Neuronal stem cell (in vitro differentiated cells): ENCODE results near the gene BACE2.

Experiments used
- DNase-seq: peaks from one replicate; pipeline ENCODE4 v3.0.0-alpha.2; 2013; ENCODE audit warnings: low spot score
- H2AFZ ChIP-seq: one replicate; pipeline ENCODE4 v1.6.1; 2013; ENCODE audit warnings: mild to moderate bottlenecking, low read length, inconsistent platforms
- H2AK5ac ChIP-seq: 2 replicates; pipeline ENCODE4 v1.6.1; 2013; ENCODE audit warnings: low read depth, mild to moderate bottlenecking, inconsistent platforms, low read length, moderate library complexity, mixed read lengths
- H2BK120ac ChIP-seq: 2 replicates; pipeline ENCODE4 v1.6.1; 2013; ENCODE audit warnings: low read depth, mild to moderate bottlenecking, inconsistent platforms, low read length, moderate library complexity, mixed read lengths
- H2BK12ac ChIP-seq: one replicate; pipeline ENCODE4 v1.6.1; 2013; ENCODE audit warnings: low read length, inconsistent platforms
- H2BK15ac ChIP-seq: 2 replicates; pipeline ENCODE4 v1.6.1; 2013; ENCODE audit warnings: mild to moderate bottlenecking, low read length, inconsistent platforms, mixed read lengths
- H2BK5ac ChIP-seq: one replicate; pipeline ENCODE4 v1.6.1; 2013; ENCODE audit warnings: inconsistent platforms, mild to moderate bottlenecking, low read length, moderate library complexity
- H3K14ac ChIP-seq: one replicate; pipeline ENCODE4 v1.6.1; 2013; ENCODE audit warnings: low read length, inconsistent platforms
- H3K18ac ChIP-seq: 2 replicates; pipeline ENCODE4 v1.6.1; 2013; ENCODE audit warnings: low read length, inconsistent platforms
- H3K23ac ChIP-seq: 2 replicates; pipeline ENCODE4 v1.6.1; 2013; ENCODE audit warnings: low read depth, mild to moderate bottlenecking, mixed read lengths, low read length, inconsistent platforms; ENCODE audit not compliant: poor library complexity
- H3K27ac ChIP-seq: replicated peaks from 3 replicates; pipeline ENCODE4 v1.5.1; 2013; ENCODE audit warnings: low read length, inconsistent platforms
- H3K27me3 ChIP-seq, 3 experiments: 2 replicates each; pipeline ENCODE4 v1.6.1; 2013; ENCODE audit warnings: low read length in 3 of 3, mild to moderate bottlenecking in 2 of 3, inconsistent platforms in 1 of 3, low read depth in 1 of 3, mixed read lengths in 1 of 3, moderate library complexity in 1 of 3; ENCODE audit not compliant: control insufficient read depth in 3 of 3, insufficient read depth in 3 of 3
- H3K36me3 ChIP-seq, 2 donors: replicated peaks in 1 of 2; 2 replicates each; pipeline ENCODE4 v1.6.1; 2013; ENCODE audit warnings: low read length in 2 of 2; ENCODE audit not compliant: control insufficient read depth in 2 of 2, insufficient read depth in 2 of 2
- H3K4ac ChIP-seq: 2 replicates; pipeline ENCODE4 v1.6.1; 2013; ENCODE audit warnings: inconsistent platforms, mild to moderate bottlenecking, low read length, moderate library complexity
- H3K4me1 ChIP-seq, 2 donors: 1 replicate in 1 of 2; 2 replicates in 1 of 2; pipeline ENCODE4 v1.6.1; 2013; ENCODE audit warnings: low read length in 2 of 2, low read depth in 1 of 2; ENCODE audit not compliant: control insufficient read depth in 2 of 2, insufficient read depth in 1 of 2
- H3K4me2 ChIP-seq: one replicate; pipeline ENCODE4 v1.6.1; 2013; ENCODE audit warnings: mild to moderate bottlenecking, low read length, inconsistent platforms; ENCODE audit not compliant: insufficient read depth, poor library complexity, severe bottlenecking
- H3K4me3 ChIP-seq, 2 donors: 2 replicates each; pipeline ENCODE4 v1.5.1; 2013; ENCODE audit warnings: low read length in 2 of 2, mild to moderate bottlenecking in 2 of 2, inconsistent platforms in 1 of 2, moderate library complexity in 1 of 2
- H3K79me1 ChIP-seq: one replicate; pipeline ENCODE4 v1.6.1; 2013; ENCODE audit warnings: low read depth, mild to moderate bottlenecking, inconsistent platforms, low read length, moderate library complexity
- H3K9ac ChIP-seq: one replicate; pipeline ENCODE4 v1.6.1; 2013; ENCODE audit warnings: mild to moderate bottlenecking, low read depth, low read length, inconsistent platforms; ENCODE audit not compliant: poor library complexity
- H3K9me3 ChIP-seq, 2 donors: replicated peaks in 1 of 2; 2 replicates each; pipeline versions ENCODE3 to v1.6.1; 2013; ENCODE audit warnings: low read length in 2 of 2, mild to moderate bottlenecking in 2 of 2, inconsistent platforms in 1 of 2, low read depth in 1 of 2, mixed read lengths in 1 of 2, moderate library complexity in 1 of 2; ENCODE audit not compliant: control insufficient read depth in 2 of 2, insufficient read depth in 1 of 2
- H4K8ac ChIP-seq: one replicate; pipeline ENCODE4 v1.6.1; 2013; ENCODE audit warnings: low read depth, mild to moderate bottlenecking, inconsistent platforms, low read length, moderate library complexity
- H4K91ac ChIP-seq: one replicate; pipeline ENCODE4 v1.6.1; 2013; ENCODE audit warnings: low read length, low read depth, mild to moderate bottlenecking, inconsistent platforms; ENCODE audit not compliant: poor library complexity
- WGBS, 2 donors: extraction: QIAGEN DNeasy Blood & Tissue Kit; methylation state at CpG; one replicate each; pipeline ENCODE4 v1.1.7; 2013; ENCODE audit warnings: missing lambda C conversion rate in 2 of 2, mixed read lengths in 1 of 2; ENCODE audit not compliant: insufficient read length in 2 of 2, insufficient replicate concordance in 1 of 2; ENCODE audit errors: extremely low coverage in 2 of 2; 5-methylcytosine and 5-hydroxymethylcytosine counted together

The BACE2 gene

DNA sequence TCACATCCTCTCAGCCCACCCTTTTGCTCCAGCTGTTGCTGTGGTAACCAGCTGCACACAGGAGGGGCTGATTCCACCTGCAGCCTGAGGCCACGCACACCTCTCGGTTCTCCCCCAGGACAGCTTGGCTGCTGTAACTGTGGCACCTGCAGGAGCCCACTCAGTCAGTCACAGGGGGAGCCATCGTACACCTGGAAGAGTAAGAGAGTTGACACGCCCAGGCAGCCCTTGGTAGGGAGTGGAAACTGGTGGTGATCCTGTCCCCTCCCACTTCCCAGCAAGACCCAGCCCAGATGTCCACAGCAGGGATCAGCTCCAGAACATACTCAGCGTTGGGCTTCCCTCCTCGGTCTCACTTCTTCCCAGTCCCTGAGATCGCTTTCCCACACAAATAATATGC lies 32.2 kb upstream of the BACE2 start:
- Histone ChIP-seq H3K4me2 (no peak overlapping the region), H3K4ac (no peak overlapping the region), H2BK5ac (no peak overlapping the region), H2BK15ac (no peak overlapping the region), H3K23ac (no peak overlapping the region), H2BK120ac (no peak overlapping the region), H2AK5ac (no peak overlapping the region), H3K4me3 (no peak overlapping the region), H3K79me1 (no peaks in the 10 kb centered on the region), H3K4me1 (no peaks in the 10 kb centered on the region), H3K18ac (no peak overlapping the region), H3K9me3 (peaks cover 0 to 3% of the 10 kb centered on the region in 2 donors), H4K91ac (no peak overlapping the region), H4K8ac (no peak overlapping the region), H2BK12ac (no peak overlapping the region), H3K27me3 (no peaks in the 10 kb centered on the region), H3K27ac (no peak overlapping the region), H3K9ac (no peak overlapping the region), H3K36me3 (no peaks in the 10 kb centered on the region), H3K14ac (no peak overlapping the region), H2AFZ (no peak overlapping the region)
- no peak for DNase-seq
- no CpG with 5 or more reads among the region's 7 CpGs for WGBS, 2 donors

DNA sequence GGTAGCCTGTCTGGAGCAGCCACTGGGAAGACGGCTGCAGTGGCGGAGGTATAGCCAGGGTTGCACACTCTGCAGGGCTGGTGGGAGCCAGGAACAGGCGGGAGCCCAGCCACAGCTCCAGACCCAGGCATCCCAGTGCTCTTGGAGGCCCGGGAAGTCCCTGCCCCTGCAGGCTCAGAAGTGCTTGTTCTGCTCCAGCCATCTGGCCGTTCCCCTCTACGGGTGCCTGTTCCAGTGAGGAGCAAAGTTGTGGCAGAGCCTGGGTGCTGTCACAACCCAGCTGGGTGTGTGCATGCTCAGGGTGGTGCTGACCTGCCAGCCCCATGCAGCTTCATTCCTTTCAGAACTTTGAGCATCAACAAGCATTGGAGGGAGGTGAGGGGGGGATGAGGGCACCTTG lies 31.7 kb upstream of the BACE2 start:
- Histone ChIP-seq H3K18ac (no peak overlapping the region), H2BK12ac (no peak overlapping the region), H2AK5ac (no peak overlapping the region), H2BK120ac (no peak overlapping the region), H3K27me3 (no peaks in the 10 kb centered on the region), H3K36me3 (no peaks in the 10 kb centered on the region), H2BK5ac (no peak overlapping the region), H4K8ac (no peak overlapping the region), H3K9ac (no peak overlapping the region), H3K4me1 (no peaks in the 10 kb centered on the region), H3K23ac (no peak overlapping the region), H3K4me3 (no peak overlapping the region), H2AFZ (no peak overlapping the region), H3K4ac (no peak overlapping the region), H3K9me3 (peaks cover 0 to 3% of the 10 kb centered on the region in 2 donors), H2BK15ac (no peak overlapping the region), H3K14ac (no peak overlapping the region), H3K79me1 (no peaks in the 10 kb centered on the region), H3K4me2 (no peak overlapping the region), H3K27ac (no peak overlapping the region), H4K91ac (no peak overlapping the region)
- no CpG with 5 or more reads among the region's 6 CpGs for WGBS, 2 donors
- no peak for DNase-seq

DNA sequence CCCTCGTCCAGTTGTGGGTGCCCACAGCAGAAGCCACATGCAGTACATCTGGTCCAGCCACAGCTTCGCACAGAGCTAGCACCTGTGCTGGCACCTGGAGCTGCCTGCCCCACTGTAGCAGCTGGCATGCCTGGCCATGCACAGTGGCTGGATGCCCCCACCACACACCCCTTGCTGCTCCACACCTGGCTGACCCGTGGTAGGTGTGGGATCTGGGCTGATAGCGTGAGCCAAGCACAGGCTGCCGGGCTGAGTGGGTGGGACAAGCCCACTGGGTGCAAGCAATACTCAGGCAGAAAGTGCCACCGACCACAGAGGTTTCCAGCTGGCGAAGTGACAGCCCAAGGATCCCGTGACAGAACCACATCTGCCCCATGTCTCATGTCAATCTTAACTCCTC lies 30.6 kb upstream of the BACE2 start:
- Histone ChIP-seq H3K4me3 (no peak overlapping the region), H3K14ac (no peak overlapping the region), H2BK15ac (no peak overlapping the region), H3K36me3 (no peaks in the 10 kb centered on the region), H3K23ac (peak overlapping the region; percentile 46), H2BK120ac (no peak overlapping the region), H3K4me1 (peaks cover 0 to 4% of the 10 kb centered on the region in 2 donors), H3K4me2 (no peak overlapping the region), H2AFZ (no peak overlapping the region), H4K91ac (no peak overlapping the region), H3K79me1 (no peaks in the 10 kb centered on the region), H3K4ac (no peak overlapping the region), H3K27ac (no peak overlapping the region), H3K18ac (no peak overlapping the region), H3K9me3 (peaks cover 0 to 3% of the 10 kb centered on the region in 2 donors), H2BK5ac (no peak overlapping the region), H2AK5ac (no peak overlapping the region), H2BK12ac (no peak overlapping the region), H3K9ac (no peak overlapping the region), H4K8ac (no peak overlapping the region), H3K27me3 (no peaks in the 10 kb centered on the region)
- no peak for DNase-seq
- no CpG with 5 or more reads among the region's 8 CpGs for WGBS, 2 donors

DNA sequence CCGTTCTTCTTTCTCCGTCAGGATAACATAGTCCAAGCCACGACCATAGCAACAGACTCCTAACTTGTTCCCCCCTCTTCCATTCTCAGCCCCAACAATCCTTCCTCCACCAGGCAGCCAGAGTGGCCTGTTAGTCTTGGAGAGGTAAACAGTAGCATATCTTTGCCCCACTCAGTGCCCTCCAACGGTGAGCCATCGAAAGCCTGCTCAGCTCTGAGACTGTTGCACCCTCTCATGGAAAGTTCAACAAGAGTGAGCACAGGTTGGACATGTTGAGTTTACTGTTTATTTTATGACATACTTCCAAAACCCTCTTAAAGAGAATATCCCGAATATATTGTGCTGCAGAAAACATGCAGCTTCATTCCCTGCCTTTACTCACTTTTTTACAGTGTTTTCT lies 30.1 kb upstream of the BACE2 start:
- no peak overlapping the region for H2AFZ ChIP-seq
- H3K4me2 ChIP-seq: no peak overlapping the region
- DNase-seq: no peak
- no peak overlapping the region for H2BK15ac ChIP-seq
- H3K27ac ChIP-seq: no peak overlapping the region
- H4K8ac ChIP-seq: no peak overlapping the region
- H3K4me1 ChIP-seq: peaks cover 0 to 4% of the 10 kb centered on the region in 2 donors
- no peaks in the 10 kb centered on the region for H3K36me3 ChIP-seq
- no peak overlapping the region for H3K14ac ChIP-seq
- no peak overlapping the region for H3K18ac ChIP-seq
- H3K79me1 ChIP-seq: no peaks in the 10 kb centered on the region
- H2BK5ac ChIP-seq: no peak overlapping the region
- H2BK12ac ChIP-seq: no peak overlapping the region
- no peak overlapping the region for H3K4ac ChIP-seq
- no peak overlapping the region for H3K4me3 ChIP-seq
- no peak overlapping the region for H3K23ac ChIP-seq
- no CpG with 5 or more reads among the region's 6 CpGs for WGBS, 2 donors
- no peak overlapping the region for H2AK5ac ChIP-seq
- peaks cover 0 to 3% of the 10 kb centered on the region in 2 donors for H3K9me3 ChIP-seq
- no peak overlapping the region for H4K91ac ChIP-seq
- no peaks in the 10 kb centered on the region for H3K27me3 ChIP-seq
- no peak overlapping the region for H3K9ac ChIP-seq
- H2BK120ac ChIP-seq: no peak overlapping the region
